HG02623 (cell line): Measurements from ENCODE around the gene EBLN2.

Source experiments
- ATAC-seq: cut with Tn5 transposase; IDR thresholded peaks from one replicate; pipeline ENCODE4 v1.9.1; 2021; ENCODE audit warnings: moderate library complexity; ENCODE audit not compliant: unreplicated experiment

The EBLN2 gene

GRCh38 chr3:73061416-73061815, at the start of gene EBLN2:
TSS of gene EBLN2 (plus strand) at chr3:73061659. CDS start at chr3:73062082, 423 bp downstream.
- no peak for ATAC-seq

- ATAC-seq: no peak
These were observed 43.2 kb upstream of the EBLN2 start for GRCh38 chr3:73018298-73018697.

GRCh38 chr3:73018790-73019441, 42.5 kb upstream of the EBLN2 start:
- ATAC-seq: no peak

- ATAC-seq: no peak
These were observed 40.1 kb upstream of the EBLN2 start for GRCh38 chr3:73021301-73021835.

DNA sequence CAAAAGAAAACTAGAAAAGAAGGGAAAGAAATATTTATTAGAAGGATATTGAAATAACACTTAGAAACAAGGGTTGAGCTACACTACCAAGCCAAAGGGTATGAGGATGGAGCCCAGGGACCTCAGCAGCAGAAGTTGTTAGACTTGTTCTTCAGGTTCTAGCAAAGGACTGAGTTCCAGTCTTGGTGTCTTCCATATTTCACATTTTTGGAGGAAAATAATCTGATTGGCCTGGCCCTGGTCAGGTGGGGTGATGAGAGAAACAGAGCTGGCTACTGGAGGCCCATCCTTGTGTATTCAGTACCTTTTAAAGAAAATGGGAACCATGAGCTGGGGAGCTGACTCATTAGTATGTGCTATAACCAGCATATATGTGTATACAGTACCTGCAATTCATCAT, 36.6 kb upstream of the EBLN2 start:
- ATAC-seq: no peak

- no peak for ATAC-seq
These were observed 35.2 kb upstream of the EBLN2 start for GRCh38 chr3:73026111-73026759.

DNA sequence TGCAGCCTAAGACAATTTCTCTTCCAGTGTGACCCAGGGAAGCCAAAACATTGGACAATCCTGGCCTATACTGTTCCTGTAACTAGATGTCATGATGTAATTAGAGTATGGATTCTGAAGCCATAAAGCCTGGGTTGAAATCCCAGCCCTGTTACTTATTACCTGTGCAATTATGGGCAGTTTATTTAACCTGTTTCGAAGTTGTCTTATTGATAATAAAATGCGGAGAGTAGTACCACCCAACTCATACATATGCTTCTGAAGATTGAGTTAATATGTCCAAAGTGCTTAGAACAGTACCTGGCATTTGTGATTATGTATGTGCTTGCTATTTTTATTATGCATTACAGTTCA, 34.7 kb upstream of the EBLN2 start:
- no peak for ATAC-seq

DNA sequence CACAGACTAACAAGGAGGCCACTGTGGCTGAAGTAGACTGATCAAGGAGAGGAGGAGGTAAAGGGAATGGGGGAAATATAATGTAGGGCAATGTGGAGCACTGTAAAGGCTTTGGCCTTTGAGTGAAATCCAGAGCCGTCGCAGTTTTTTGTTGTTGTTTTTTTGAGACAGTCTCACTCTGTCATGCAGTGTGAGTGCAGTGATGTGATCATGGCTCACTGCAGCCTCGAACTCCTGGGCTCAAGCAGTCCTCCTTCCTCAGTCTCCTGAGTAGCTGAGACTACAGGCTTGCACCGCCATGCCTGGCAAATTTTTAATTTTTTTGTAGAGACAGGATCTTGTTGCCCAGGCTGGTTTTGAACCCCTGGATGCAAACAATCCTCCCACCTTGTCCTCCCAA, 32.7 kb upstream of the EBLN2 start:
- no peak for ATAC-seq

- ATAC-seq: no peak
These were observed 32.1 kb upstream of the EBLN2 start for GRCh38 chr3:73029321-73029796.

- ATAC-seq: no peak
These were observed 31.3 kb upstream of the EBLN2 start for GRCh38 chr3:73030073-73030597.

GRCh38 chr3:73031573-73032103, 29.8 kb upstream of the EBLN2 start:
- ATAC-seq: no peak

DNA sequence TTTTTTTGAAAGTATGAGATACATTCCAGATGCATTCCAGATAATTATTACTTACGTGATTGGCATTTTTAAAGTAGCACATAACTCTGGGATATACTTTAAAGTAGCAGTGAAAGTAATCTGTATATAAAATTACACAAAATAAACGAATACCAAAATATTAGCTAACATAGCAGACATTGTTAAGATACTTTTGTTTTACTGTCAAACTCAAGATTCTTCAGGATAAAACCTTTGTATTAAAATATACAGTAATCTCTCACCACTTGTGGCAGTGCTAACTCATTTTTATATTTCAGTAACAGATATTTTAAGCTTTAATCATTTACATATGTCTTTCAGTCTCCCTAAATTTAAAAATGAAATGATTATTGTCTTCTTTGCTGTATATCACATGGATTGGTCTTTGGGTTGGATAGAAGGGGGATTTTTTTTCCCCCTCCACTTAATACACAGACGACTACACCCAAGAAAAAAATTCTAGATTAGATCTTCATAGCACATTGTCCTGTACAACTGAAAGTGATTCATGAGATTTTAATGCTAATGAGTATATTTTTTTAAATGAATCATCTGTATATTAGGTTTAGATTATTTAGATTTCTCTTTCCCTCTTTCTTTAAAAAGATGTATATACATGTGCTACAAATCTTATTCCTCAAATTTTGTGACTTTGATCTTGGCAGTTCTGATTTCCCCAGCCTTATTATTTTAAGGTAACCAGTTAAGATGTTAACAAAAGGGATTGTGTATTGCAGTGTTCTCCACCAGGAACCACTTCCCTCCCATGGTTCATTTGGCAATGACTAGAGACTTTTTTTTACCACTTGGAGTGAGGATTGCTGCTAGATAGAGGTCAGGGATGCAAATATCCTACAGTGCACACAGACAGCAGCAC, 24.5 kb upstream of the EBLN2 start:
- no peak for ATAC-seq

- no peak for ATAC-seq
These were observed 19.9 kb upstream of the EBLN2 start for GRCh38 chr3:73041537-73041936.

DNA sequence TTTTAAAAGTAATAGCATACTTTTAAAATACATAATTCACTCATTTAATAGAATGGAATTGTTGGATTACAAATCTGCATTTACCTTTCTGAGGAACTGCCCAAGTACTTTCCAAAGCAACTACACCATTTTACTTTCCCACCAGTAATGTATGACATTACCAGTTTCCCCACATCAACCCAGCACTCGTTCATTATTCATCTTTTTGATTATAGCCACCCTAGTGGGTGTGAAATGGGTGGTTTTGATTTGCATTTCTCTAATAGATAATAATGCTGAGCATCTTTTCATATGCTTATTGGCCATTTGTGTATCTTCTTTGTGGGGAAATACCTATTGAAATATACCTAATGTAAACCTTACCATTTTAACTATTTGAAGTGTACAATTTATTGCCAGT, 18.0 kb upstream of the EBLN2 start:
- no peak for ATAC-seq

DNA sequence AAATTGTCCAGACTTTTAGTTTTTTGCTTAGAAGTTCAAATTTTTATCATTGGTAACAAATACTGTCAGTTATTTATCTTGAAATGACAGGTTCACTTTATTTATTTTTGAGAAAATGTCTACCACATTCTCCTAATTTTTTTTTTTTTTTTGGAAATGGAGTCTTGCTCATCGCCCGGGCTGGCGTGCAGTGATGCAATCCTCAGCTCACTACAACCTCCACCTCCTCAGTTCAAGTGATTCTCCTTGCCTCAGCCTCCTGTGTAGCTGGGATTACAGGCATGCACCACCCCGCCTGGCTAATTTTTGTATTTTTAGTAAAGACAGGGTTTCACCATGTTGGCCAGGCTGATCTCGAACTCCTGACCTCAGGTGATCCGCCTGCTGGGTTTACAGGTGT, 16.1 kb upstream of the EBLN2 start:
- no peak for ATAC-seq

- ATAC-seq: no peak
These were observed 15.3 kb upstream of the EBLN2 start for GRCh38 chr3:73046195-73046594.

- no peak for ATAC-seq
These were observed 12.1 kb upstream of the EBLN2 start for GRCh38 chr3:73049319-73049718.

GRCh38 chr3:73052857-73053256, 8.6 kb upstream of the EBLN2 start:
- ATAC-seq: no peak

DNA sequence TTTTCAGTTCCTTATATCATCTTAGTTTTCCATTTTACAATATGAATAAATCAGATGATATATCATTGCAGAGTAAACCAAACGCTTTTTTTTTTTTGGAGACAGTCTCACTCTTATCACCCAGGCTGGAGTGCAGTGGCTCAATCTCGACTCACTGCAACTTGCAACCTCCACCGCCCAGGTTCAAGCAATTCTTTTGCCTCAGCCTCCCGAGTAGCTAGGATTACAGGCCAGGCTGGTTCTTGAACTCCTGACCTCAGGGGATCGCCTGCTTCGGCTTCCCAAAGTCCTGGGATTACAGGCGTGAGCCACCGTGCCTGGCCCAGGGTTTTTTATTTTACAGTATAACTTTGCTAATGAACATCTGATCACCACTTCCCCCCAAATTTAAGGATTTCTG, 5.9 kb upstream of the EBLN2 start:
- ATAC-seq: no peak

GRCh38 chr3:73056014-73056844, 5.2 kb upstream of the EBLN2 start:
- ATAC-seq: no peak
